Measurements from ENCODE around the gene RPUSD4. TPM values are rescaled to one million over a fixed set of nuclear protein-coding genes. Genes with fewer than 3 reads are reported as not detected.

Gene RPUSD4
- total RNA-seq, 4 donors from 2014 or later: 11.1 to 20.3 (median 12.6) TPM

DNA sequence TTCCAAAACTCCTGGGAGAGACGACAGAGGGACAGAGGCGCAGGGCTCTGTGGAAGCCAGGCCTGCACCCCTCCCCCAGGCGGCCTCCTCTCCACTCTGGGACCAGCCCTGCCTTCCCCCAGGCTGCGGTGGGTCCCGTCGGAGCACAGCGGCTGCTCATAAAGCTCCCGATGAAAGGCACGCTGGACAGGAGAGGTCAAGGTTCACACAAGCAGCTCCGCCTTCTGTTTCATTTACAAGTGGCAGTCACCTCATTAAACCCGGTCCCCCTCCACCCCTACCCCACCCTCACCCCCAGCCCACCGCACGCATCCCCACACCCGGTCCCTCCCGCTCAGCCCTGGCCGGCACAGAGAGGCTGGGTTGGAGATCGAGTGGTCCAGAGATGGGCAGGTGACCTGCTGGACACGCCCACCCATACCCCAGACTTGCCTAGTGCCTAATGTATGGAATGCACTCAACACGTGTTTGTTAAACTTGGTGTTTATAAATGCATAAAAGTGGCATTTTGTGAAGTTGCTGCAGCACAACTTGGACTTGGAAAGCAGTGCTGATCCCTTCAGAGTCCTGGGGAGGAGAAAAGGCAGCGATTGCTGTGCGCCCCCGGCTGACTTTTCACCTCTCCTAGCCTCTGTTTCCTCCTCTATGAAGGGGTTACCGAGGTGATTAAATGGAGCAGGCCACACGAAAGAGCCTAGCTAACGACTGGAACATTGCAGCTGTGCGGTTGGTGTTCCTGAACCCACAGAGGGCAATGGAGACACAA lies 26.0 kb downstream of the RPUSD4 start:
- WGBS, 2 donors (ENCODE audit: low coverage in 1 of 2): 74 to 100% methylated on average over 2 to 25 of the region's 26 CpGs
- in situ Hi-C loops (cut with MboI; ENCODE audit: low pct_ligation_motif_present in 1 of 4, low pct_unique_long_range_greater_than_20kb in 1 of 4, low sequenced_read_pairs in 3 of 4) (no loop called here), intact Hi-C loops (cut with DNase I; ENCODE audit: low total_unique reads) (no loop called here)
- Histone ChIP-seq H3K27ac (no peak overlapping the region), H3K27me3 (no peaks in the 10 kb centered on the region), H3K4me3 (no peak overlapping the region), H3K9me3 (no peaks in the 10 kb centered on the region), H3K4me1 (no peaks in the 10 kb centered on the region), H3K36me3 (no peaks in the 10 kb centered on the region)
- TF ChIP-seq POLR2A (IDR thresholded peaks at IDR 0.05) (no peak), POLR2AphosphoS5 (IDR thresholded peaks at IDR 0.05) (no peak), EP300 (IDR thresholded peaks at IDR 0.05; ENCODE audit: low read depth) (no peak)
- TF ChIP-seq, protein P1, sequence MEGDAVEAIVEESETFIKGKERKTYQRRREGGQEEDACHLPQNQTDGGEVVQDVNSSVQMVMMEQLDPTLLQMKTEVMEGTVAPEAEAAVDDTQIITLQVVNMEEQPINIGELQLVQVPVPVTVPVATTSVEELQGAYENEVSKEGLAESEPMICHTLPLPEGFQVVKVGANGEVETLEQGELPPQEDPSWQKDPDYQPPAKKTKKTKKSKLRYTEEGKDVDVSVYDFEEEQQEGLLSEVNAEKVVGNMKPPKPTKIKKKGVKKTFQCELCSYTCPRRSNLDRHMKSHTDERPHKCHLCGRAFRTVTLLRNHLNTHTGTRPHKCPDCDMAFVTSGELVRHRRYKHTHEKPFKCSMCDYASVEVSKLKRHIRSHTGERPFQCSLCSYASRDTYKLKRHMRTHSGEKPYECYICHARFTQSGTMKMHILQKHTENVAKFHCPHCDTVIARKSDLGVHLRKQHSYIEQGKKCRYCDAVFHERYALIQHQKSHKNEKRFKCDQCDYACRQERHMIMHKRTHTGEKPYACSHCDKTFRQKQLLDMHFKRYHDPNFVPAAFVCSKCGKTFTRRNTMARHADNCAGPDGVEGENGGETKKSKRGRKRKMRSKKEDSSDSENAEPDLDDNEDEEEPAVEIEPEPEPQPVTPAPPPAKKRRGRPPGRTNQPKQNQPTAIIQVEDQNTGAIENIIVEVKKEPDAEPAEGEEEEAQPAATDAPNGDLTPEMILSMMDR (IDR thresholded peaks at IDR 0.05): no peak
- DNase-seq: no peak

DNA sequence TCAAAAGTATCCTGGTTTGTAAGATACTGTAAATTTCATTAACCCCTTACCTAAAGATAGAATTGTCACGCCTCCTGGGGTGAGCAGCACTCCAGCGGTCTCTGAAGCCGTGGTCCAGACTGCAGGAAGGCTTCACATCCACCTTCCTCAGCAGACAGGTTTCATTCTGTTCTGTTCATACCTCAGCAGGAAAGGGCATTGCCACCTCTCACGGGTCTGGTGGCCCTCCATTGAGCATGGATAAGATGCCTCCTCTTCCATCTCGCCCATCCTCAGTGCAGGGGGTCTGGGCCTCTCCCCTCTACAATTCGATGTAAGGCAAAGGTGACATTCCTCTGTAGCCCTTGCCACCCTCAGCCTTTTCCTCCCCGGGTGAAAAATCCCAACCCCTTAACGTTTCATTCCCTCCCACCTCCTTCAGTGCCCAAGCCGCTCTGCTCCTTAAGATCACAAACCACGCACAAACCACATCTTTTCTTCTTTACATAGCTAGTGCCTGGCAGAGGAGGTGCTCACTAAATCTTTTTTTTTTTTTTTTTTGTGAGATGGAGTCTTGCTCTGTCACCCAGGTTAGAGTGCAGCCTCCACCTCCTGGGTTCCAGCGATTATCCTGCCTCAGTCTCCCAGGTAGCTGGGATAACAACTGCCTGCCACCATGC lies 28.5 kb downstream of the RPUSD4 start:
- no peak for DNase-seq
- Histone ChIP-seq H3K36me3 (no peaks in the 10 kb centered on the region), H3K4me3 (no peak overlapping the region), H3K27me3 (no peaks in the 10 kb centered on the region), H3K4me1 (no peaks in the 10 kb centered on the region), H3K27ac (no peak overlapping the region), H3K9me3 (no peaks in the 10 kb centered on the region)
- intact Hi-C loops (cut with DNase I; ENCODE audit: low total_unique reads): no loop called here
- no peak for TF ChIP-seq POLR2AphosphoS5 (IDR thresholded peaks at IDR 0.05)
- TF ChIP-seq POLR2A (IDR thresholded peaks at IDR 0.05): no peak
- TF ChIP-seq EP300 (IDR thresholded peaks at IDR 0.05; ENCODE audit: low read depth): no peak
- TF ChIP-seq, protein P1 (IDR thresholded peaks at IDR 0.05): no peak
- 80 to 85% methylated on average over 9 to 11 of the region's 11 CpGs for WGBS, 2 donors (ENCODE audit: low coverage in 1 of 2)
- in situ Hi-C loops (cut with MboI; ENCODE audit: low pct_ligation_motif_present in 1 of 4, low pct_unique_long_range_greater_than_20kb in 1 of 4, low sequenced_read_pairs in 3 of 4): no loop called here

DNA sequence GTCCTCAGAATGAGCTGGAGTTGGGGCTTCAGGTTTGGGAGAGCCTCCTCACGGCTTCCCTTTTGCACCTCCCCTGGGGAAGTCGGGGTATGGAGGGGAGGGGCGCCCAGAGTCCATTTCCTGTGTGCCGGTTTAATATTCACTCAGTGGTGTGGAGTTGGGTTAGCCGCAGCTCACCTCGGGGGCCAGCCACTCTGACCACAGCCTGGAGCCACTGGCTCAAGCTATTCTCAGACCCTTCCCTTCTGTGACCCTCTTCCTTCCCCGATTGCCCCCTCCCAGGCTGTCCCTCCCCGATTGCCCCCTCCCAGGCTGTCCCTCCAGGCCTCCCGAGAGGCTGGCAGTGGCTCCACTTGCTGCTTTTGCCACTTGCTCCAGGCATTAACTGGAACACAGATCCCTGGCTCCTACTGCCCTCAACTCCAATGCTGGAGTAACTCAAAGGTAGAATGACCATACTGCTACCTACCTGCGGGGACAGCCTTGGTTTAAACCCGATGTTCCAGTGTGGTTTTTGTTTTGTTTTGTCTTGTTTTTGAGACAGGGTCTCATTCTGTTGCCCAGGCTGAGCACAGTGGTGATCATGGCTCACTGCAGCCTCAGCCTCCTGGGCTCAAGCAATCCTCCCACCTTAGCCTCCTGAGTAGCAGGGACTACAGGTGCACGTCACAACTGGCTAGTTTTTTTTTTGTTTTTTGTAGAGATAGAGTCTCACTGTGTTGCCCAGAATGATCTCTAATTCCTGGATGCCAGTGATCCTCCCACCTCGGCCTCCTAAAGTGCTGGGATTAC lies 29.3 kb downstream of the RPUSD4 start:
- Histone ChIP-seq H3K4me3 (no peak overlapping the region), H3K27ac (no peak overlapping the region), H3K9me3 (no peaks in the 10 kb centered on the region), H3K36me3 (no peaks in the 10 kb centered on the region), H3K4me1 (no peaks in the 10 kb centered on the region), H3K27me3 (no peaks in the 10 kb centered on the region)
- intact Hi-C loops (cut with DNase I; ENCODE audit: low total_unique reads) (no loop called here), in situ Hi-C loops (cut with MboI; ENCODE audit: low pct_ligation_motif_present in 1 of 4, low pct_unique_long_range_greater_than_20kb in 1 of 4, low sequenced_read_pairs in 3 of 4) (no loop called here)
- 60 to 62% methylated on average over 1 to 13 of the region's 13 CpGs for WGBS, 2 donors (ENCODE audit: low coverage in 1 of 2)
- DNase-seq: no peak
- TF ChIP-seq POLR2AphosphoS5 (IDR thresholded peaks at IDR 0.05): no peak
- TF ChIP-seq EP300 (IDR thresholded peaks at IDR 0.05; ENCODE audit: low read depth): no peak
- no peak for TF ChIP-seq POLR2A (IDR thresholded peaks at IDR 0.05)
- TF ChIP-seq, protein P1 (IDR thresholded peaks at IDR 0.05): no peak

DNA sequence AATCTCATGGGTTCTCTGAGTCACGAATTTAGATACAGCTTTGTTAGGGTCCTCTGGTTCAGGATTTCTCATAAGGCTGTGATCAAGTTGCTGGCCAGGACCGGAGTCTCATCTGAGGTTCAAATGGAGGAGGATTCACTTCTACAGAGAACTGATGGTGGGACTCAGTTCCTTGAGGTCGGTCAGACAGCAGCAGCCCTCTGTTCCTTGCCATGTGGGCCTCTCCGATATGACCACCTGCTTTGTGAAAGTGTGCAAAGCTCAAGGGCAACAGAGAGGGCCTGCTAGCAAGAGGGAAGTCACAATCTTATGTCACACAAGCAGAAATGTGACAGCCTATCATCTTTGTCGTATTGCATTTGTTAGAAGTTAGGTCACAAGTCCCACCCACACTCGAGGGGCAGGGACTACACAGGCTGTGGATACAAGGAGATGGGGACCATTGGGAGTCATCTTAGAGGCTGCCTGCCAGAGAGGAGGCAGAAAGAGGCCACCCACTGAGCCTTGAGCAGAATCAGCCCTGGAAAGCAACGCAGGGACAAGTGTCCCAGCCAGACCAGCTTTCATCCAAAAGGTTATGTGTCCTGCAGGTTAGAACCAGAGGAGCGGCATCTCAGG lies 34.5 kb downstream of the RPUSD4 start:
- no peak for TF ChIP-seq POLR2AphosphoS5 (IDR thresholded peaks at IDR 0.05)
- TF ChIP-seq, protein P1 (IDR thresholded peaks at IDR 0.05): no peak
- no peaks in the 10 kb centered on the region for H3K36me3 ChIP-seq
- intact Hi-C loops (cut with DNase I; ENCODE audit: low total_unique reads): no loop called here
- no peak for DNase-seq
- H3K4me1 ChIP-seq: no peaks in the 10 kb centered on the region
- 80 to 94% methylated on average over 2 to 8 of the region's 8 CpGs for WGBS, 2 donors (ENCODE audit: low coverage in 1 of 2)
- H3K27ac ChIP-seq: no peak overlapping the region
- in situ Hi-C loops (cut with MboI; ENCODE audit: low pct_ligation_motif_present in 1 of 4, low pct_unique_long_range_greater_than_20kb in 1 of 4, low sequenced_read_pairs in 3 of 4): no loop called here
- H3K27me3 ChIP-seq: no peaks in the 10 kb centered on the region
- H3K9me3 ChIP-seq: no peaks in the 10 kb centered on the region
- no peak overlapping the region for H3K4me3 ChIP-seq

All from transverse colon (tissue), 4 donors.